ENCODE data around the gene GPR139. TPM values are rescaled to one million over a fixed set of nuclear protein-coding genes. Genes with fewer than 3 reads are reported as not detected.

Gene GPR139
- total RNA-seq, 1 experiment from 2014 or later = not detected

DNA sequence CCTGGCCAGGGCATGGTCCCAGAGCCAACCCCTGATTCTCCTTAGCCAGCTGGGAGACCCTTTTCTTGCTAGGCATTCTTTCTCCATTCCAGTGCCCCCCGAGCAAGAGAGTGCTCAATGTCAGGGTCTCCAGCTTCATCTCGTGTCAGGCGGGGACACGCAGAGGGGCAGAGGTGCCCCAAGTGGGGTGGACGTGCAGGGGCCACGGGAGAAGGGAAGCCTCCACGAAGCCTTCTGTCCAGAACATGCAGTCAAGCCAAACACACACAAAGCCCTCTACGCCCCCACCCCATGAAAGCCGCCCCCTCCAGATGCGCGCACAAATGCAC lies 852 bp downstream of the GPR139 start:
- peaks cover 30% of the 10 kb centered on the region for H3K27me3 ChIP-seq (ENCODE audit: low read length)
- ChIA-PET CTCF (no interaction called here), POLR2A (ENCODE audit: unreplicated experiment) (no interaction called here)
- H3K4me1 ChIP-seq (ENCODE audit: insufficient read depth, low read length) = no peaks in the 10 kb centered on the region
- H3K79me2 ChIP-seq (ENCODE audit: low read length) = no peaks in the 10 kb centered on the region
- intact Hi-C loops (cut with micrococcal nuclease) = no loop called here
- DNase-seq (no peak), ATAC-seq (no peak)
- no TSS peak for BruUV-seq (replicated peaks)
- no peaks in the 10 kb centered on the region for H3K36me3 ChIP-seq (ENCODE audit: low read depth, low read length)
- H3K9ac ChIP-seq (ENCODE audit: low read length) = no peak overlapping the region
- H4K20me1 ChIP-seq (ENCODE audit: low read length) = no peaks in the 10 kb centered on the region
- H3F3A ChIP-seq (ENCODE audit: low read length, unreplicated experiment) = no peaks in the 10 kb centered on the region
- H3K9me2 ChIP-seq (replicated peaks; ENCODE audit: low read length) = no peaks in the 10 kb centered on the region
- no peak overlapping the region for H2AFZ ChIP-seq (ENCODE audit: low read length)
- H3K4me3 ChIP-seq (ENCODE audit: low read length) = no peak overlapping the region
- H3K4me2 ChIP-seq (ENCODE audit: low read length) = no peak overlapping the region
- TF ChIP-seq EZH2 (IDR thresholded peaks at IDR 0.05; ENCODE audit: low read length, unreplicated experiment) (no peak), EZH2phosphoT487 (IDR thresholded peaks at IDR 0.05; ENCODE audit: borderline replicate concordance, low read length) (no peak), CTCF (conservative IDR thresholded peaks at IDR 0.05; ENCODE audit: low read depth, low read length) (no peak)
- no peak overlapping the region for H3K27ac ChIP-seq (ENCODE audit: low read length)
- H3K9me3 ChIP-seq (ENCODE audit: low read length) = no peaks in the 10 kb centered on the region

DNA sequence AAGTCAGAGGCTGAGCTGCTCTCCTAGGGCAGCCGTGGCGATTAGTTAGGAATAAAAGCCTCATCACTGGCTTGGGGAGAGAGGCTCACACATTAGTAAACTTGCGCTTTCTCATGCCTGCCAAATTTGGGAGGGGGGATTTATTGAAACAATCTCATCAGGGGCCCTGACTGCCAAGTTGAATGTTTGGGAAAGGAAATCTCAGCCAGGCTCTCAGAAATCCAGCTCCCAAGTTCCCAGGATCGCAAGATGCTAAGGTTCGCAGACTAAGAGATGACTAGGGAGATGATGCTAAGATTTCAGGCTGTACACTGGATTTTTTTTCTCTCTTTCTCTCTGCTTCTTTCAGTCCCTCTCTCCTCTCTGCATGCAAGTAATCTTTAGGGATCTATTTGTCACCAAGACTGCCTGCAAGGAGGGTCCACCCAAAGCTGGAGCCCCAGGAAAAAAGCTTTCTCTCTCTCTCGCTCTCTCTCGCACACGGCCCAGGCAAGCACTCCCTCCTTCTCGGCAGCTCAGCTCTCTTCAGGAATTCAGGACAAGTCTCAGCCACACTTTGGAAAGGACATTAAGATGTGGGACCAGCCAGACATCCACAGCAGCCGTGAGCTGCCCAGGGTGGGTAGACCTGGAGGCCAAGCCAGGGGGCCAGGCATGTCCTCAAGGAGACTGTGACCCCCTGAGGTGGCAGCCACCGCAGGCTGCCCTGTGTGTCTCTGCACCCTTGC lies 1.4 kb downstream of the GPR139 start:
- Histone ChIP-seq H3K4me1 (ENCODE audit: insufficient read depth, low read length) (no peaks in the 10 kb centered on the region), H3K27ac (ENCODE audit: low read length) (no peak overlapping the region), H3K36me3 (ENCODE audit: low read depth, low read length) (no peaks in the 10 kb centered on the region), H3K9me2 (replicated peaks; ENCODE audit: low read length) (no peaks in the 10 kb centered on the region), H3F3A (ENCODE audit: low read length, unreplicated experiment) (no peaks in the 10 kb centered on the region), H4K20me1 (ENCODE audit: low read length) (no peaks in the 10 kb centered on the region), H3K4me3 (ENCODE audit: low read length) (no peak overlapping the region), H2AFZ (ENCODE audit: low read length) (no peak overlapping the region), H3K9ac (ENCODE audit: low read length) (no peak overlapping the region), H3K9me3 (ENCODE audit: low read length) (no peaks in the 10 kb centered on the region), H3K4me2 (ENCODE audit: low read length) (no peak overlapping the region), H3K27me3 (ENCODE audit: low read length) (peaks cover 30% of the 10 kb centered on the region), H3K79me2 (ENCODE audit: low read length) (no peaks in the 10 kb centered on the region)
- TF ChIP-seq CTCF (conservative IDR thresholded peaks at IDR 0.05; ENCODE audit: low read depth, low read length) = no peak
- no peak for TF ChIP-seq EZH2phosphoT487 (IDR thresholded peaks at IDR 0.05; ENCODE audit: borderline replicate concordance, low read length)
- no peak for TF ChIP-seq EZH2 (IDR thresholded peaks at IDR 0.05; ENCODE audit: low read length, unreplicated experiment)
- intact Hi-C loops (cut with micrococcal nuclease) = no loop called here
- no peak for DNase-seq
- ChIA-PET CTCF (no interaction called here), POLR2A (ENCODE audit: unreplicated experiment) (no interaction called here)
- no peak for ATAC-seq
- BruUV-seq (replicated peaks) = no TSS peak

DNA sequence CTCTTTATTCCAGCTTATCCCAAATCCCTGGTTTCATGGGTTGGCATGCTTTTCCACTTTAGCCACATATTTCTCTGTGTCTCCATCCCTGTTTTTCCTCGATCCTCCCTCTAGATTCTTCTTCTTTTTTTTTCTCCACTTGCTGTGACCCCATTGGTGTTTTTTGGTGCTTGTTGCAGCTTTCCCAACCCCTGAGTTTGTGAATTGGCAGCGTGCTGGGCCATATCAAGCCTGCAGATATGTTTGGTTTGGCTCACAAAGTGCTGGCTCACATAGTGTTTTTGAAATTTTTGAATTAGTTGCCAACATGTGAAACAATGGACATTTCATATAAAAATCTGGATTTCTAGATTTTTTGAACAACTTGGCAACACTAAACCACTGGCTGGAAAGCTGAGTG lies 8.8 kb downstream of the GPR139 start:
- CTCF ChIA-PET = no interaction called here
- Histone ChIP-seq H3K9me2 (replicated peaks; ENCODE audit: low read length) (no peaks in the 10 kb centered on the region), H3K36me3 (ENCODE audit: low read depth, low read length) (no peaks in the 10 kb centered on the region), H3K9ac (ENCODE audit: low read length) (no peak overlapping the region), H3K4me3 (ENCODE audit: low read length) (no peak overlapping the region), H3F3A (ENCODE audit: low read length, unreplicated experiment) (no peaks in the 10 kb centered on the region), H4K20me1 (ENCODE audit: low read length) (no peaks in the 10 kb centered on the region), H3K79me2 (ENCODE audit: low read length) (no peaks in the 10 kb centered on the region), H3K9me3 (ENCODE audit: low read length) (no peaks in the 10 kb centered on the region), H3K4me2 (ENCODE audit: low read length) (no peak overlapping the region), H3K27me3 (ENCODE audit: low read length) (peaks cover 8% of the 10 kb centered on the region), H3K27ac (ENCODE audit: low read length) (no peak overlapping the region), H3K4me1 (ENCODE audit: insufficient read depth, low read length) (no peaks in the 10 kb centered on the region), H2AFZ (ENCODE audit: low read length) (no peak overlapping the region)
- DNase-seq (no peak), ATAC-seq (no peak)
- BruUV-seq (replicated peaks) = no TSS peak
- TF ChIP-seq EZH2phosphoT487 (IDR thresholded peaks at IDR 0.05; ENCODE audit: borderline replicate concordance, low read length) = no peak
- TF ChIP-seq CTCF (conservative IDR thresholded peaks at IDR 0.05; ENCODE audit: low read depth, low read length) = no peak
- TF ChIP-seq EZH2 (IDR thresholded peaks at IDR 0.05; ENCODE audit: low read length, unreplicated experiment) = no peak
- intact Hi-C loops (cut with micrococcal nuclease) = no loop called here
- POLR2A ChIA-PET (ENCODE audit: unreplicated experiment) = no interaction called here

Data from PC-3 (cell line).